Articular chondrocyte of knee joint (primary cell): ENCODE results near the gene KLRF1. TPM values are rescaled to one million over a fixed set of nuclear protein-coding genes. Genes with fewer than 3 reads are reported as not detected.

Source experiments
- total RNA-seq: library from RNA; depleted of rRNA; stranded (reverse); fragments of >200 nt; gene quantifications from 2 replicates; pipeline ENCODE4 v1.2.3, GENCODE V29; 2012

Gene KLRF1
- 0.13 and 0.32 TPM in 2 replicates for total RNA-seq

GRCh38 chr12:9827209-9827888 is at the start of gene KLRF1:
Gene KLRF1, plus strand, starts transcription at chr12:9827481. Its CDS starts 64 bp downstream, at chr12:9827545.

GRCh38 chr12:9869307-9870161 is 42.3 kb downstream of the KLRF1 start, which contains the start of gene CLEC2B:
Gene CLEC2B, minus strand, starts transcription at chr12:9869354.

GRCh38 chr12:9881246-9881645 is 54.0 kb downstream of the KLRF1 start, which contains the start of gene KLRF2:
Gene KLRF2, plus strand, starts transcription at chr12:9881489. Its CDS starts 107 bp downstream, at chr12:9881596.

Other genes starting within 250 kb of the KLRF1 start
- gene KLRB1, start 219.6 kb upstream of the KLRF1 start, total RNA-seq, result not detected in 2 replicates
- gene CLEC2D, start 157.8 kb upstream of the KLRF1 start, total RNA-seq, result 6.9 and 9.5 TPM in 2 replicates
- gene CLECL1, start 94.4 kb upstream of the KLRF1 start, total RNA-seq, result not detected in 2 replicates
- not detected in 2 replicates for gene CD69, start 66.6 kb upstream of the KLRF1 start, total RNA-seq
- 0.78 and 2.4 TPM in 2 replicates for gene CLEC2B, start 41.9 kb downstream of the KLRF1 start, total RNA-seq
- gene KLRF2, start 54.0 kb downstream of the KLRF1 start, total RNA-seq, result not detected in 2 replicates
- gene CLEC2A, start 104.9 kb downstream of the KLRF1 start, total RNA-seq, result not detected in 2 replicates
- not detected in 2 replicates for gene CLEC12A, start 143.9 kb downstream of the KLRF1 start, total RNA-seq
- not detected in 2 replicates for gene CLEC1B, start 171.6 kb downstream of the KLRF1 start, total RNA-seq
- not detected in 2 replicates for gene CLEC12B, start 183.1 kb downstream of the KLRF1 start, total RNA-seq
- gene CLEC9A, start 203.2 kb downstream of the KLRF1 start, total RNA-seq, result not detected in 2 replicates